H1 (cell line): ENCODE results near the gene MCM6. TPM values are rescaled to one million over a fixed set of nuclear protein-coding genes. Genes with fewer than 3 reads are reported as not detected.

Source experiments
- CTCF ChIA-PET: fragments of 300-600 bp; sonication (Branson Sonifier 250); formaldehyde crosslinking; loops from one replicate; lab custom pipeline; 2021; ENCODE audit not compliant: partially characterized antibody; lab: Charles Lee
- POLR2A ChIA-PET: fragments of 300-600 bp; sonication (Branson Sonifier 250); formaldehyde crosslinking; loops from one replicate; lab custom pipeline; 2021; ENCODE audit warnings: inconsistent platforms; ENCODE audit not compliant: partially characterized antibody; lab: Charles Lee
- DNase-seq, 2 experiments: peaks; one replicate each; pipeline versions ENCODE4 v3.0.0 to v3.0.0-alpha.2; 2010 to 2022; ENCODE audit warnings: low spot score in 2 of 2, low read depth in 1 of 2, mixed read lengths in 1 of 2
- FAIRE-seq: peaks from 2 replicates; lab custom pipeline; 2011; peaks lifted over from hg19 to GRCh38; lab: Jason Lieb, UNC
- H2AFZ ChIP-seq: 2 replicates; pipeline ENCODE4 v1.8.1; 2012; ENCODE audit warnings: low read length, inconsistent platforms
- H2AK5ac ChIP-seq: 2 replicates; pipeline ENCODE4 v1.6.1; 2013; ENCODE audit warnings: low read depth, low read length
- H2BK120ac ChIP-seq: replicated peaks from 2 replicates; pipeline ENCODE3; 2013; ENCODE audit warnings: low read depth, low read length, inconsistent platforms
- H2BK12ac ChIP-seq: 2 replicates; pipeline ENCODE4 v1.6.1; 2013; ENCODE audit warnings: low read depth, low read length
- H2BK15ac ChIP-seq: 2 replicates; pipeline ENCODE4 v1.6.1; 2013; ENCODE audit warnings: low read length
- H2BK20ac ChIP-seq: 2 replicates; pipeline ENCODE4 v1.6.1; 2013; ENCODE audit warnings: low read length
- H2BK5ac ChIP-seq: 2 replicates; pipeline ENCODE4 v1.6.1; 2013; ENCODE audit warnings: low read depth, low read length
- H3K14ac ChIP-seq: 2 replicates; pipeline ENCODE4 v1.6.1; 2013; ENCODE audit warnings: inconsistent platforms; ENCODE audit not compliant: insufficient read length
- H3K18ac ChIP-seq: 2 replicates; pipeline ENCODE4 v1.6.1; 2013; ENCODE audit warnings: low read length; ENCODE audit errors: extremely low read depth
- H3K23ac ChIP-seq: 2 replicates; pipeline ENCODE4 v1.6.1; 2013; ENCODE audit warnings: inconsistent platforms; ENCODE audit not compliant: insufficient read length
- H3K23me2 ChIP-seq: 2 replicates; pipeline ENCODE4 v1.6.1; 2013; ENCODE audit warnings: low read depth, low read length
- H3K27ac ChIP-seq: 2 replicates; pipeline ENCODE4 v1.6.1; 2011; ENCODE audit warnings: low read depth, low read length, inconsistent platforms
- H3K27me3 ChIP-seq, 4 experiments: replicated peaks in 1 of 4; 1 replicate in 1 of 4; 2 replicates in 3 of 4; pipeline versions ENCODE4 v1.6.1 to v1.8.1; 2011 to 2013; ENCODE audit warnings: low read length in 3 of 4, mild to moderate bottlenecking in 3 of 4, inconsistent platforms in 2 of 4, mixed read lengths in 2 of 4, moderate library complexity in 1 of 4; ENCODE audit not compliant: control insufficient read depth in 3 of 4, insufficient read depth in 3 of 4; ENCODE audit errors: extremely low read depth in 1 of 4
- H3K36me3 ChIP-seq, 4 experiments: 2 replicates each; pipeline versions ENCODE4 v1.6.1 to v1.8.1; 2011 to 2013; ENCODE audit warnings: mild to moderate bottlenecking in 4 of 4, low read length in 3 of 4, moderate library complexity in 2 of 4, control low read depth in 1 of 4, inconsistent platforms in 1 of 4; ENCODE audit not compliant: insufficient read depth in 4 of 4, control insufficient read depth in 2 of 4
- H3K4ac ChIP-seq: replicated peaks from 2 replicates; pipeline ENCODE3; 2013; ENCODE audit warnings: low read length, low read depth, mixed read lengths, inconsistent platforms; ENCODE audit not compliant: insufficient read length
- H3K4me1 ChIP-seq, 4 experiments: replicated peaks in 1 of 4; 1 replicate in 1 of 4; 2 replicates in 3 of 4; pipeline versions ENCODE4 v1.6.1 to v1.8.1; 2011 to 2013; ENCODE audit warnings: low read length in 3 of 4, inconsistent platforms in 2 of 4, mixed read lengths in 1 of 4; ENCODE audit not compliant: insufficient read depth in 4 of 4, control insufficient read depth in 3 of 4
- H3K4me2 ChIP-seq, 2 experiments: 2 replicates each; pipeline versions ENCODE4 v1.6.1 to v1.8.1; 2011 to 2013; ENCODE audit warnings: low read depth in 2 of 2, low read length in 2 of 2, control low read depth in 1 of 2, inconsistent platforms in 1 of 2, mild to moderate bottlenecking in 1 of 2; ENCODE audit not compliant: insufficient read depth in 1 of 2
- H3K4me3 ChIP-seq, 4 experiments: fragments of 200-600, 300-600 bp in 1 of 4; sonication (generic), shearing (Covaris generic), sonication (Bioruptor Twin) in 1 of 4; 2 replicates each; pipeline versions ENCODE4 v1.5.1 to v1.8.1; 2011 to 2016; ENCODE audit warnings: low read length in 4 of 4, low read depth in 3 of 4, control low read depth in 2 of 4, inconsistent platforms in 2 of 4, mild to moderate bottlenecking in 2 of 4, mixed read lengths in 1 of 4, moderate library complexity in 1 of 4; ENCODE audit not compliant: insufficient read depth in 2 of 4; ENCODE audit errors: extremely low read depth in 1 of 4
- H3K56ac ChIP-seq: replicated peaks from 2 replicates; pipeline ENCODE3; 2013; ENCODE audit warnings: low read depth, mild to moderate bottlenecking, mixed read lengths, low read length, inconsistent platforms; ENCODE audit not compliant: insufficient read length
- H3K79me1 ChIP-seq: 2 replicates; pipeline ENCODE4 v1.6.1; 2013; ENCODE audit warnings: low read depth, low read length, control low read depth
- H3K79me2 ChIP-seq, 2 experiments: 2 replicates each; pipeline versions ENCODE4 v1.6.1 to v1.8.1; 2012 to 2013; ENCODE audit warnings: low read length in 2 of 2, mild to moderate bottlenecking in 2 of 2, inconsistent platforms in 1 of 2; ENCODE audit not compliant: insufficient read depth in 2 of 2, control insufficient read depth in 1 of 2
- H3K9ac ChIP-seq, 4 experiments: replicated peaks in 1 of 4; 1 replicate in 1 of 4; 2 replicates in 3 of 4; pipeline versions ENCODE4 v1.6.1 to v1.8.1; 2011 to 2013; ENCODE audit warnings: low read depth in 3 of 4, low read length in 3 of 4, control low read depth in 2 of 4, mild to moderate bottlenecking in 2 of 4, moderate library complexity in 2 of 4, inconsistent platforms in 1 of 4; ENCODE audit errors: extremely low read depth in 1 of 4
- H3K9me3 ChIP-seq, 2 experiments: 2 replicates each; pipeline versions ENCODE4 v1.6.1 to v1.8.1; 2012 to 2013; ENCODE audit warnings: mild to moderate bottlenecking in 2 of 2, moderate library complexity in 2 of 2, control low read depth in 1 of 2, inconsistent platforms in 1 of 2, low read depth in 1 of 2, low read length in 1 of 2, mixed read lengths in 1 of 2; ENCODE audit not compliant: insufficient read depth in 2 of 2
- H4K20me1 ChIP-seq, 2 experiments: replicated peaks in 1 of 2; 2 replicates each; pipeline versions ENCODE3 to v1.8.1; 2011 to 2013; ENCODE audit warnings: inconsistent platforms in 2 of 2, low read length in 2 of 2, mild to moderate bottlenecking in 1 of 2; ENCODE audit not compliant: insufficient read depth in 2 of 2, control insufficient read depth in 1 of 2
- H4K5ac ChIP-seq: 2 replicates; pipeline ENCODE4 v1.6.1; 2013; ENCODE audit warnings: low read length, low read depth, mixed read lengths, inconsistent platforms; ENCODE audit not compliant: insufficient read length
- H4K8ac ChIP-seq: 2 replicates; pipeline ENCODE4 v1.8.0; 2013; ENCODE audit warnings: mild to moderate bottlenecking, moderate library complexity, low read length, inconsistent platforms; ENCODE audit not compliant: insufficient read depth; ENCODE audit errors: extremely low read depth
- H4K91ac ChIP-seq: replicated peaks from 2 replicates; pipeline ENCODE3; 2013; ENCODE audit warnings: low read length, mixed read lengths, inconsistent platforms; ENCODE audit not compliant: insufficient read length
- ASH2L ChIP-seq: fragments of 200-600, 300-600 bp; sonication (generic); IDR thresholded peaks from one replicate; pipeline ENCODE4 v1.7.1; 2017; ENCODE audit warnings: low read length
- CEBPB ChIP-seq: IDR thresholded peaks from 2 replicates; pipeline ENCODE4 v1.6.1; 2012; ENCODE audit warnings: low read depth, low read length
- CTBP2 ChIP-seq: IDR thresholded peaks from 2 replicates; pipeline ENCODE4 v1.7.0; 2011; ENCODE audit warnings: borderline replicate concordance, mild to moderate bottlenecking, moderate library complexity, mixed read lengths, low read length; ENCODE audit not compliant: insufficient read depth, insufficient read length
- FOSL1 ChIP-seq: IDR thresholded peaks from 2 replicates; pipeline ENCODE4 v1.6.1; 2011; ENCODE audit warnings: mild to moderate bottlenecking, low read depth, low read length, moderate library complexity; ENCODE audit not compliant: insufficient read depth
- GABPA ChIP-seq: IDR thresholded peaks from 2 replicates; pipeline ENCODE4 v1.6.1; 2011; ENCODE audit warnings: mild to moderate bottlenecking, low read length, moderate library complexity, borderline replicate concordance; ENCODE audit not compliant: insufficient read depth
- JUN ChIP-seq: IDR thresholded peaks from 2 replicates; pipeline ENCODE4 v1.6.1; 2011; ENCODE audit warnings: low read depth, mild to moderate bottlenecking, improper control_type of control experiment, low read length
- JUND ChIP-seq: IDR thresholded peaks from 2 replicates; pipeline ENCODE4 v1.6.1; 2011; ENCODE audit warnings: mild to moderate bottlenecking, improper control_type of control experiment, low read length
- POU5F1 ChIP-seq: IDR thresholded peaks from 2 replicates; pipeline ENCODE4 v1.6.1; 2011; ENCODE audit warnings: low read depth, mild to moderate bottlenecking, low read length, moderate library complexity
- RXRA ChIP-seq: IDR thresholded peaks from 2 replicates; pipeline ENCODE4 v1.6.1; 2011; ENCODE audit warnings: low read depth, mild to moderate bottlenecking, low read length, moderate library complexity; ENCODE audit not compliant: insufficient read depth
- SIX5 ChIP-seq: IDR thresholded peaks from 2 replicates; pipeline ENCODE4 v1.6.1; 2011; ENCODE audit warnings: mild to moderate bottlenecking, low read depth, low read length
- SRF ChIP-seq: IDR thresholded peaks from 2 replicates; pipeline ENCODE4 v1.6.1; 2011; ENCODE audit warnings: mild to moderate bottlenecking, low read depth, low read length, moderate library complexity
- SUZ12 ChIP-seq: fragments of 200-600 bp; sonication (generic); IDR thresholded peaks from 2 replicates; pipeline ENCODE4 v1.6.1; 2012; ENCODE audit warnings: mild to moderate bottlenecking, inconsistent platforms, low read length, moderate library complexity, mixed read lengths
- TAF7 ChIP-seq: optimal IDR thresholded peaks from 2 replicates; pipeline ENCODE3; 2011; ENCODE audit warnings: low read depth, mild to moderate bottlenecking, inconsistent platforms, low read length, moderate library complexity, borderline replicate concordance
- TCF12 ChIP-seq: IDR thresholded peaks from 2 replicates; pipeline ENCODE4 v1.6.1; 2011; ENCODE audit warnings: low read depth, mild to moderate bottlenecking, low read length
- WGBS, 2 experiments: shearing (Covaris generic) in 1 of 2; methylation state at CpG; one replicate each; pipeline versions ENCODE4 v1.1.6 to v1.1.7; 2013 to 2015; ENCODE audit warnings: low lambda C conversion rate in 2 of 2, mixed read lengths in 2 of 2, inconsistent platforms in 1 of 2, low coverage in 1 of 2, missing lambda C conversion rate in 1 of 2; ENCODE audit not compliant: insufficient replicate concordance in 2 of 2, insufficient coverage in 1 of 2, insufficient read length in 1 of 2; ENCODE audit errors: extremely low coverage in 1 of 2, missing lambda C conversion rate in 1 of 2; 5-methylcytosine and 5-hydroxymethylcytosine counted together
- polyA plus RNA-seq, 7 experiments: library from polyadenylated mRNA; depleted of rRNA in 3 of 7; stranded (reverse) in 5 of 7; unstranded in 2 of 7; fragments of >200 nt in 5 of 7; fragments of 200-250 nt in 2 of 7; gene quantifications; 1 replicate in 5 of 7; 2 replicates in 1 of 7; 4 replicates in 1 of 7; pipeline versions ENCODE4 v1.2.1 to v1.2.3, GENCODE V29; 2011 to 2013; ENCODE audit warnings: missing spikeins in 2 of 7, mixed read lengths in 2 of 7
- total RNA-seq: library from RNA; stranded (reverse); fragmentation: NEBNext Ultra II Directional; extraction: Animal tissue kit (Norgen Biotek cat#: 25700); gene quantifications from 2 replicates; pipeline ENCODE4 v1.2.1, GENCODE V29; 2021

Gene MCM6
- total and polyA plus RNA-seq, 2 of the 8 experiments (the other 6 are each of a cell fraction or from before 2014, with no cell fraction given): 60.2 to 134 TPM

DNA sequence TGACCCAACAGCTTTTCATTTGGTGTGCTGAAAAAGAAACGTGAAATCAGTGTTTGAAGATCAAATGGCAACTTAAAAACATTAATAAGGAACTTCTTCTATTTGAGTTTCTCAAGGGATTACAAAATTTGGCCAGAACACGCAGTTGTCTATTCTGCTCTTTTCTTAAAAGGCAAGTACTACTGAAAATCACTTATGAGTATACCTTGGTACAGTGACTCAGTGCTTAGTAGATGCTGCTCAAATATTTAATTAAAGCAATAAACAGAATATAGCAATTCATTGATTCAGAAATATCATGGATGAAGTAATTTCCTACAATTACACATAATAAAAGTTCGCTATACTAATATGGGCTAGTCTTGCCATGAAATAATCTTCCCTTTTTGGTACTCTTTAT lies 38.2 kb upstream of the MCM6 start:
- no peak overlapping the region for H2BK20ac ChIP-seq
- no peak overlapping the region for H3K18ac ChIP-seq
- no peaks in the 10 kb centered on the region for H3K27me3 ChIP-seq
- no peak overlapping the region for H2BK15ac ChIP-seq
- H2AK5ac ChIP-seq: no peak overlapping the region
- H2BK5ac ChIP-seq: no peak overlapping the region
- H3K4me2 ChIP-seq: no peak overlapping the region
- H3K23me2 ChIP-seq: no peaks in the 10 kb centered on the region
- no peak overlapping the region for H4K8ac ChIP-seq
- H4K91ac ChIP-seq: no peak overlapping the region
- no peak overlapping the region for H4K5ac ChIP-seq
- H2AFZ ChIP-seq: no peak overlapping the region
- no peaks in the 10 kb centered on the region for H4K20me1 ChIP-seq
- H3K56ac ChIP-seq: no peak overlapping the region
- H3K36me3 ChIP-seq: peaks cover 0 to 35% (median 6%) of the 10 kb centered on the region in 4 experiments; a peak in 4 of 8 replicates
- H3K9me3 ChIP-seq: no peaks in the 10 kb centered on the region
- H3K79me2 ChIP-seq: no peaks in the 10 kb centered on the region
- no peak overlapping the region for H3K23ac ChIP-seq
- CTCF ChIA-PET: interaction anchor here (0.6 to 7.4 kb wide), 48 partner anchors 10 to 481 kb away, joined by 3 to 144 read pairs (median 5); partner anchors contain the start of genes DARS1 and MCM6
- H3K4me3 ChIP-seq: no peak overlapping the region
- POLR2A ChIA-PET: interaction anchor here (0.9 kb wide), 1 partner anchor 385 kb away, joined by 3 read pairs; no protein-coding TSS in a partner anchor
- 94% methylated on average over 3 of the region's 3 CpGs; no CpG with 5 or more reads in 1 of the 2 experiments for whole genome bisulfite sequencing, 2 experiments
- H3K79me1 ChIP-seq: no peaks in the 10 kb centered on the region
- no peak for FAIRE-seq
- no peak for DNase-seq
- H3K14ac ChIP-seq: no peak overlapping the region
- H3K27ac ChIP-seq: no peak overlapping the region
- TF ChIP-seq FOSL1 (no peak), TCF12 (no peak), ASH2L (no peak), CTBP2 (no peak), TAF7 (no peak), JUND (no peak), SIX5 (no peak), CEBPB (no peak), JUN (no peak), POU5F1 (no peak), SUZ12 (no peak), SRF (no peak), GABPA (no peak), RXRA (no peak)
- H3K9ac ChIP-seq: no peak overlapping the region
- no peak overlapping the region for H2BK12ac ChIP-seq
- H3K4me1 ChIP-seq: no peaks in the 10 kb centered on the region
- H3K4ac ChIP-seq: no peak overlapping the region
- no peak overlapping the region for H2BK120ac ChIP-seq
